ENCODE data around the gene SLMAP.

SLMAP gene

DNA sequence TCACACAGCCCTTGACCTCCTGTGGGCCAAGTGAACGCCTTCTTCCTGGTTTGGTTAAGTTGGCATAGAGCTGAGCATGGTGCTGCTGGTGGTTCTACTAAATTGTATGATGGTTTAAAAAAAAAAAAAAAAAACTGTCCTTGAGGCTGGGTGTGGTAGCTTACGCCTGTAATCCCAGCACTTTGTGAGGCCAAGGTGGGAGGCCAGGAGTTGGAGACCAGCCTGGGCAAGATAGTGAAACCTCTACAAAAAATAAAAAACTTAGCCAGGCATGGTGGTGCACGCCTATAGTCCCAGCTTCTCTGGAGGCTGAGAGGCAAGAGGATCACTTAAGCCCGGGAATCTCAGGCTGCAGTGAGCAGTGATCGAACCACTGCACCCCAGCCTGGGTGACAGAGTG is 193.2 kb downstream of the SLMAP start:
- no peak for FAIRE-seq

DNA sequence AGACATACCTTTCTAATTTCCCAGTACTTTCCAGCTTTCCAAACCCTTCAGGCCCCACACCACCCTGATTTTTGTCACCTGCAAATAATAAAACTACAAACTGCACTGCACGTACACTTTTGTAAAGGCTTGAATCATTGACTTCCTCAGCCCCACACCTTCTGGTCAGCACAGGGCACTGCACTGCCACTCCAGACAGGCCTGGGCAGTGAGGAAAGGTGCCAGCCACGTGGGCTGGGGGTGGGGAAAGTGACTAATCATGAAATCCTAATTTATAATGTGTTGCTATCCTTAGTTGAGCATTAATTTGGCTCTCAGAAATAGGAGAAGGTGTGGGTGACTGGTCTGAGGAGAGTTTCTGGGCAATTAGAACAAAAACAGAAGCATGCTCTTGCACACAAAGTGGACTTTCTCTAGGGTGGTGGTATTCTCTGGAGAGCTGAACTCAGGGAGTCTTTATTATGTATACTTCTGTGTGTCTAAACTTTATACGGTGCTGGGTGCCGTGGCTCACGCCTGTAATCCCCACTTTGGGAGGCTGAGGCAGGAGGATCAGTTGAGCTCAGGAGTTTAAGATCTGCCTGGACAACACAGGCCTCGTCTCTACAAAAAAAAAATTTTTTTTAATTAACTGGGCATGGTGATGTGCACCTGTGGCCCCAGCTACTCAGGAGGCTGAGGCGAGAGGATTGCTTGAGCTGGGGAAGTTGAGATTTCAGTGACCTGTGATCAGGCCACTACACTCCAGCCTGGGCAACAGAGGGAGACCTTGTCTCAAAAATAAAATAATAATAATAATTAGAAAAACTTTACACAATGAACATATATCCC is 193.9 kb downstream of the SLMAP start:
- no peak for FAIRE-seq

DNA sequence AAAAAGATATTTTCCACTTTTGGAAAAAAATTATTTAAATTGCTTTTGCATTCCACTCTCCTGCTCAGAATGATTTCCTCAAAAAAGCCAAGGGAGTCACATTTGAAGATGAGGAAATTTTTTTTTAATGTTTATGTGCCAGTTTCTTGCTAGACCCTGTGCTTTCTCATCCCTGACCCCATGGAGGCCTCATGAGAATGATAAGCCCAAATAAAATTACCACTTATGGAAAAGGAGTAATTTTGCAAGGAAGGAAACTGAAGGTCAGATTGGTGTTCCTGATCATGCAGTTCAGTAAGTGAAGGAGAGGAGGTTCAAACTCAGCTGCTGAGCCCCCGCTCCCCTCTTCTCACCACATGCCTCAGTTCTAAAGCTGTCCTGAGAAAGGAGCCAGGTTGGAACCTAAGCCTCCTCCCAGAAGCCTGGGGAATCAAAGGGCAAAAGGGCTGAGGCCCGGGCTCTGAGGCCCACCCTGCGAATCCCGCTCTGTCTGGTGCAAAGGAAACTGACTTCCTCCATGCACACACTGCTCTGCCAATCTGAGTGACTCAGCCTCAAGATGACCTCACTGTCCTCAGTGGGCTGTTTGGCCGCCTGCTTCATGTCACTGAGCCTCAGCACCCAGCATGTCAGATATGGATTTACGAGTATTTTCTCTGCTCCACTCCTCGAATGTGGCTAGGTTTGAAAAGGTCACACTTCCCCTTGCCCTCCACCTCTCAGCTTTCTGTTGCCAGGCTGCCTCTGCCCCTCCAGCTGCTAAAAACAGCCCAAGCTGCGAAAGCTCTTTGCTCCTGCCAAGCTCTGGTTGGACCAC is 195.2 kb downstream of the SLMAP start:
- FAIRE-seq: no peak

- FAIRE-seq: no peak
These were observed 196.1 kb downstream of the SLMAP start for GRCh38 chr3:57952208-57952631.

DNA sequence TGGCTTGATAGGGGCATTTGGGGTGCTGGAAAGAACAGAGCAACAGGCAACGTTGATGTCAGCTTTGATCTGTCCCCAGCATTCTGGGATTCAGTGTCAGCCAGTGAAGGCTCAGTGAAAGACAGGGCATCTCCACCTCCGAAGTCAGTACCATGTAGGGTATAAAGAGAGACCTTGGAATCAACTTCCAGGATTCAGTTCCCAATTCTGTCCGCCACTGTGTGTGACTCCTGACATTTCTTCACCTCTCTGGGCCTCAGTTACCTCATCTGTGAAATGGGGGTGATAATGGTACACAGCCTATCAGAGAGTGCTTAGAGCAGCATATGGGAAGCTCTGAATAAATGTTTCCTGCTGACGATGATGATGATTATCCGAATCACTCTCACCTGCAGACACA is 196.5 kb downstream of the SLMAP start:
- no peak for FAIRE-seq

DNA sequence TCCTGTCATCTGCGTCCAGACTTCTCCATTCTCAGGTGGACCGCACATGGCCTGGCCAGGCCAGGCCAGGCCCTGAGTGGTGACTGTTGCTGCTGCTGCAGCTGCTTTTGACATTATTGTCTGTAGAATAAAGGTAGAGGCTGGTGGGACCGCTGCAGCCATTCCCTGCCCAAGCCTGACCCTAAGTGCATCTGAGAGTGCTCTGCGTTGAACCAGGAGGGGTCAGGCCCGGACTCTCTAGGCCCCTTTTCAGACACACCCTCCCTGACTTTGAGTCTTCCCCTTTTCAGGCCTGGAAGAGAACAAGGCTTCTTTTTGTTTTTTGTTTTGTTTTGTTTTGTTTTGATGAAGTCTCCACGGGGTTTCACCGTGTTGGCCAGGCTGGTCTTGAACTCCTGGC is 197.5 kb downstream of the SLMAP start:
- no peak for FAIRE-seq

DNA sequence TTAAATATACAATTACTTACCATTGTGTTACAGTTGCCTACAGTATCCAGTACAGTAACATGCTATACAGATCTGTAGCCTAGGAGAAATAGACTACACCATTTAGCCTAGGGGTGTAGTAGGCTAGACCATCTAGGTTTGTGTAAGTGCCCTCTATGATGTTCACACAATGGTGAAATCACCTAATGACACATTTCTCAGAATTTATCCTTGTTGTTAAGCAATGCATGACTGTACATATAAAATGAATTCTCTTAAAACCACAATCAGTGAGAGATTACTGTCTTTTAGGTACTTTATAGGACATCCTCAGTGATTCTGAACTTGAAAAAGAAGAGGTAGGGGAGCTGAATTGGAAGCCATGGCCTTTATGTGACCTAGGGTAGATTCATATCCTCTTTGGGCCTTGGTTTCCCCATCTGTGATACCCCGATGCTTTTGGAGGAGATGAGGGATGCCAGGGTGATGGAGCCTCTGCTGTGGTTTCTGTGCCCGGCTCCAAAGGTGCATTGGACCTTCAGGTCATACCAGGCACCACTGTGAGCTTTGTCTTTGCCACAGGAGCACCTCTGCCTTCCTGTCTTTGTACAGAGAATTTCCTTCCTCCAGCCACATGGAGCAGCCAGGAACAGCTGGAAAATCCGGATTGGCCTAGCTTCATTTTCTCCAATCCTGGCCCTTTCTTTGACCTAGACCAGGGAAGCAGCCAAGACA is 200.2 kb downstream of the SLMAP start:
- no peak for FAIRE-seq

GRCh38 chr3:57956833-57957174 is 200.7 kb downstream of the SLMAP start:
- FAIRE-seq: no peak

- FAIRE-seq: no peak
These were observed 201.7 kb downstream of the SLMAP start for GRCh38 chr3:57957824-57958223.

- FAIRE-seq: no peak
These were observed 202.7 kb downstream of the SLMAP start for GRCh38 chr3:57958642-57959422.

- no peak for FAIRE-seq
These were observed 203.5 kb downstream of the SLMAP start for GRCh38 chr3:57959423-57960173.

DNA sequence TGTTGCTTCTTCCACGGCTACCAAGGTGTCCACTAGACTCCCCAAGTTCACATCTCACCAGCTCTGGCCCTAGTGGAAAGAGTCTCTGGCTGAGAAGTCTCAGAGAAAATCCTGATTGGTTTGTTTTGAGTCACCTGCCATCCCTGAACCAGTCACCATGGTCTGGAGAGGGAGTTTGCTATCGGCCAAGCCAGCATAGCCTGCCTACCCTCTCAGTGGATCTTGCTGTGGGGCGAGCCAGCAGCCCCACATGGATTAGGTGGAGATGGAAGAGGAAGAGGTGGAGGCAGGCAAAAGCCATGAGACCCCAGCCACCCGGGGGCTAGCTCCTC is 204.0 kb downstream of the SLMAP start:
- FAIRE-seq: no peak

GRCh38 chr3:57961177-57961827 is 205.2 kb downstream of the SLMAP start:
- FAIRE-seq: no peak

GRCh38 chr3:57961828-57962447 is 205.8 kb downstream of the SLMAP start:
- no peak for FAIRE-seq

- FAIRE-seq: no peak
These were observed 206.3 kb downstream of the SLMAP start for GRCh38 chr3:57962448-57962834.

- FAIRE-seq: no peak
These were observed 207.8 kb downstream of the SLMAP start for GRCh38 chr3:57963811-57964346.

GRCh38 chr3:57966829-57967228 is 210.7 kb downstream of the SLMAP start:
- FAIRE-seq: no peak

- FAIRE-seq: no peak
These were observed 211.5 kb downstream of the SLMAP start for GRCh38 chr3:57967590-57967989.

DNA sequence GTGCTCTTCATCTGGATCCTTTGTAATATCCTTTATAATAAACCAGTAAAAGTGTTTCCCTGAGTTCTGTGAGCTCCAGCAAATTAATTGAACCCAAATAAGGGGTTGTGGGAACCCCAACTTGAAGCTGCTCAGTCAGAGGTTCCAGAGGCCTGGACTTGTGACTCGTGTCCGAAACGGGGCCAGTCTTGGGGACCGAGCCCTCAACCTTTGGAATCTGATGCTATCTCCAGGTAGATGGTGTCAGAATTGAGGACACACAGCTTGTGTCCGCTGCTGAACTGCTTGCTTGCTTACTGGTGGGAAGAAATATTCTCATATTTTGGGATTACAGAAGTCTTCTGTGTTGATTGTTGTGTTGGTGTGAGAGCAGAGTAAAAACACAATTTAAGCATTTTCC is 212.4 kb downstream of the SLMAP start:
- no peak for FAIRE-seq

DNA sequence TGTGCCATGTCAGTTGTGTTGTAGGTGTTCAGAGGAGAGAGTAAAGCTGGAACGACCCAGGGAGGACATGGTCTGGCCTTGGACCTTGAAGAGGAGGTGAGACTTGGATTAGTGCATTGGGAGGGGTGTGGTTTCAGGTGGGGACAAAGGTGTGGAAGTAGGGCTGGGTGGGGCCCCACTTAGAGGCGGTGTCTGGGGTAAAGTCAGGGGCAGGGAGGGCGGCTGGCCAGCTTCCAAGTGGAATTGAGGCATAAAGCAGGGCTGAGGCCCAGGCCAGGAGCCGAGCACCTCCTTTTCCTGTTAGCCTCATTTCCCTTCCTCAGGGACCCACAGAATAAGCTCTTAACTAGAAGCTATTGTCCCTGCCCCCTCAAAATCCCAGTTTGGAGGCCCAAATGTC is 215.9 kb downstream of the SLMAP start:
- no peak for FAIRE-seq

DNA sequence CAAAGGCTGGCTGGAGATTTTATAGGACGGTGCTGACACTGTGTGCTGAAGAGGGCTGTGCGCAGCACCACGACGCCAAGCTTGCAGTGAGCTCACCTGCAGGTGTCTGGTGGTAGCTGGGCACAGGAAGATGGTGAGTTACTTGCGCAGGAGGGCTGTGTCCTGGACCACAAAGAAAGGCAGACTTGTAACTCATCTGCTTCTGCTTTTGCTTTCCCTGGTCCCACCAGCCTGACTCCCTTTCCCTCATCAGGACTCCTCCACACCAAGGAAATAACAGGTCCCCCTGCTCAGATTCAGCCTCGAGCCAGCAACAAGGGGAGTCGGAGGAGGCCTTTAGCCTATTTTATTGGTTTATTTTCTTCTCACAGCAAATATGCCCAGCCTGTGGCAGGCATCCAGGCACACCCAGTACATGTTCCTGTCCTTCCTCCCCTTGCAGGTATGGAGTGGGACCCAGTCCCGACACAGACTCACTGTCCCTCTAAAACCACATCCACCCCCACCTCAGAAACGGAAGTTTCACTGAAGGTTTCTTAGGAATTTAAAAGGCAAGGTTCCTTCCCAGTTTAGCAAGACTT is 216.5 kb downstream of the SLMAP start:
- FAIRE-seq: no peak

All from A204.1 (cell line).